ENCODE measurements around the gene SH3D21. TPM values are rescaled to one million over a fixed set of nuclear protein-coding genes. Genes with fewer than 3 reads are reported as not detected.

The SH3D21 gene
- total RNA-seq, 4 donors from 2014 or later: 11.3 to 11.8 TPM; not detected in 2

- no peaks in the 10 kb centered on the region for H3K27me3 ChIP-seq
- H3K27ac ChIP-seq: no peak overlapping the region
- intact Hi-C loops (cut with DNase I; ENCODE audit: low total_unique reads): loop anchor here (5.0 kb wide), 1 partner anchor 78 kb away; no protein-coding TSS in a partner anchor
- H3K4me3 ChIP-seq: no peak overlapping the region
- no peaks in the 10 kb centered on the region for H3K9me3 ChIP-seq
- H3K4me1 ChIP-seq: no peaks in the 10 kb centered on the region
- no peaks in the 10 kb centered on the region for H3K36me3 ChIP-seq
- TF ChIP-seq CTCF (IDR thresholded peaks at IDR 0.05) (no peak), POLR2A (IDR thresholded peaks at IDR 0.05) (no peak)
- no peak for DNase-seq
These were observed 38.2 kb downstream of the SH3D21 start for GRCh38 chr1:36344395-36344680.

GRCh38 chr1:36345353-36345752, 39.2 kb downstream of the SH3D21 start:
- Histone ChIP-seq H3K9me3 (no peaks in the 10 kb centered on the region), H3K4me3 (no peak overlapping the region), H3K27me3 (no peaks in the 10 kb centered on the region), H3K27ac (no peak overlapping the region), H3K4me1 (no peaks in the 10 kb centered on the region), H3K36me3 (no peaks in the 10 kb centered on the region)
- no peak for DNase-seq
- no peak for TF ChIP-seq CTCF (IDR thresholded peaks at IDR 0.05)
- TF ChIP-seq POLR2A (IDR thresholded peaks at IDR 0.05): no peak
- intact Hi-C loops (cut with DNase I; ENCODE audit: low total_unique reads): no loop called here

- Histone ChIP-seq H3K4me3 (no peak overlapping the region), H3K36me3 (no peaks in the 10 kb centered on the region), H3K27ac (no peak overlapping the region), H3K9me3 (no peaks in the 10 kb centered on the region), H3K27me3 (no peaks in the 10 kb centered on the region), H3K4me1 (no peaks in the 10 kb centered on the region)
- intact Hi-C loops (cut with DNase I; ENCODE audit: low total_unique reads): no loop called here
- TF ChIP-seq POLR2A (IDR thresholded peaks at IDR 0.05) (no peak), CTCF (IDR thresholded peaks at IDR 0.05) (no peak)
- DNase-seq: no peak
These were observed 40.7 kb downstream of the SH3D21 start for GRCh38 chr1:36346741-36347370.

- Histone ChIP-seq H3K4me3 (no peak overlapping the region), H3K36me3 (no peaks in the 10 kb centered on the region), H3K27ac (no peak overlapping the region), H3K27me3 (no peaks in the 10 kb centered on the region), H3K4me1 (no peaks in the 10 kb centered on the region), H3K9me3 (no peaks in the 10 kb centered on the region)
- no peak for DNase-seq
- TF ChIP-seq POLR2A (IDR thresholded peaks at IDR 0.05): no peak
- no peak for TF ChIP-seq CTCF (IDR thresholded peaks at IDR 0.05)
- intact Hi-C loops (cut with DNase I; ENCODE audit: low total_unique reads): no loop called here
These were observed 43.1 kb downstream of the SH3D21 start for GRCh38 chr1:36349241-36349671.

GRCh38 chr1:36349839-36350238, 43.7 kb downstream of the SH3D21 start:
- Histone ChIP-seq H3K27me3 (no peaks in the 10 kb centered on the region), H3K4me3 (no peak overlapping the region), H3K4me1 (no peaks in the 10 kb centered on the region), H3K27ac (no peak overlapping the region), H3K36me3 (no peaks in the 10 kb centered on the region), H3K9me3 (no peaks in the 10 kb centered on the region)
- intact Hi-C loops (cut with DNase I; ENCODE audit: low total_unique reads): no loop called here
- no peak for DNase-seq
- no peak for TF ChIP-seq POLR2A (IDR thresholded peaks at IDR 0.05)
